ENCODE data around the gene GINS2. TPM values are rescaled to one million over a fixed set of nuclear protein-coding genes. Genes with fewer than 3 reads are reported as not detected.

The GINS2 gene
- total RNA-seq, 1 experiment from 2014 or later = 38.0 TPM

GRCh38 chr16:85679870-85680269 is 8.9 kb downstream of the GINS2 start:
- DNase-seq (ENCODE audit: low spot score) = no peak
- TF ChIP-seq HMGXB4 (CRISPR knock-in tag; IDR thresholded peaks at IDR 0.05) = no peak
- TF ChIP-seq, protein P1, sequence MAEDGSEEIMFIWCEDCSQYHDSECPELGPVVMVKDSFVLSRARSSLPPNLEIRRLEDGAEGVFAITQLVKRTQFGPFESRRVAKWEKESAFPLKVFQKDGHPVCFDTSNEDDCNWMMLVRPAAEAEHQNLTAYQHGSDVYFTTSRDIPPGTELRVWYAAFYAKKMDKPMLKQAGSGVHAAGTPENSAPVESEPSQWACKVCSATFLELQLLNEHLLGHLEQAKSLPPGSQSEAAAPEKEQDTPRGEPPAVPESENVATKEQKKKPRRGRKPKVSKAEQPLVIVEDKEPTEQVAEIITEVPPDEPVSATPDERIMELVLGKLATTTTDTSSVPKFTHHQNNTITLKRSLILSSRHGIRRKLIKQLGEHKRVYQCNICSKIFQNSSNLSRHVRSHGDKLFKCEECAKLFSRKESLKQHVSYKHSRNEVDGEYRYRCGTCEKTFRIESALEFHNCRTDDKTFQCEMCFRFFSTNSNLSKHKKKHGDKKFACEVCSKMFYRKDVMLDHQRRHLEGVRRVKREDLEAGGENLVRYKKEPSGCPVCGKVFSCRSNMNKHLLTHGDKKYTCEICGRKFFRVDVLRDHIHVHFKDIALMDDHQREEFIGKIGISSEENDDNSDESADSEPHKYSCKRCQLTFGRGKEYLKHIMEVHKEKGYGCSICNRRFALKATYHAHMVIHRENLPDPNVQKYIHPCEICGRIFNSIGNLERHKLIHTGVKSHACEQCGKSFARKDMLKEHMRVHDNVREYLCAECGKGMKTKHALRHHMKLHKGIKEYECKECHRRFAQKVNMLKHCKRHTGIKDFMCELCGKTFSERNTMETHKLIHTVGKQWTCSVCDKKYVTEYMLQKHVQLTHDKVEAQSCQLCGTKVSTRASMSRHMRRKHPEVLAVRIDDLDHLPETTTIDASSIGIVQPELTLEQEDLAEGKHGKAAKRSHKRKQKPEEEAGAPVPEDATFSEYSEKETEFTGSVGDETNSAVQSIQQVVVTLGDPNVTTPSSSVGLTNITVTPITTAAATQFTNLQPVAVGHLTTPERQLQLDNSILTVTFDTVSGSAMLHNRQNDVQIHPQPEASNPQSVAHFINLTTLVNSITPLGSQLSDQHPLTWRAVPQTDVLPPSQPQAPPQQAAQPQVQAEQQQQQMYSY (CRISPR knock-in tag; IDR thresholded peaks at IDR 0.05) = no peak
- TF ChIP-seq CREB1 (CRISPR knock-in tag; IDR thresholded peaks at IDR 0.05) = no peak
- TF ChIP-seq ZNF219 (CRISPR knock-in tag; IDR thresholded peaks at IDR 0.05; ENCODE audit: borderline replicate concordance) = no peak
- TF ChIP-seq PRRX2 (CRISPR knock-in tag; IDR thresholded peaks at IDR 0.05) = no peak
- TF ChIP-seq, protein P2, sequence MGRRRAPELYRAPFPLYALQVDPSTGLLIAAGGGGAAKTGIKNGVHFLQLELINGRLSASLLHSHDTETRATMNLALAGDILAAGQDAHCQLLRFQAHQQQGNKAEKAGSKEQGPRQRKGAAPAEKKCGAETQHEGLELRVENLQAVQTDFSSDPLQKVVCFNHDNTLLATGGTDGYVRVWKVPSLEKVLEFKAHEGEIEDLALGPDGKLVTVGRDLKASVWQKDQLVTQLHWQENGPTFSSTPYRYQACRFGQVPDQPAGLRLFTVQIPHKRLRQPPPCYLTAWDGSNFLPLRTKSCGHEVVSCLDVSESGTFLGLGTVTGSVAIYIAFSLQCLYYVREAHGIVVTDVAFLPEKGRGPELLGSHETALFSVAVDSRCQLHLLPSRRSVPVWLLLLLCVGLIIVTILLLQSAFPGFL (CRISPR knock-in tag; IDR thresholded peaks at IDR 0.05; ENCODE audit: borderline replicate concordance) = no peak
- TF ChIP-seq GTF2I (CRISPR knock-in tag; conservative IDR thresholded peaks at IDR 0.05) = no peak
- TF ChIP-seq ETV6 (CRISPR knock-in tag; IDR thresholded peaks at IDR 0.05) = no peak
- Mint-ChIP-seq H3K9me3 (no peaks in the 10 kb centered on the region), H3K27me3 (ENCODE audit: low read depth) (no peaks in the 10 kb centered on the region), H3K36me3 (peaks cover 44% of the 10 kb centered on the region), H3K27ac (0 out of 2 replicates have a peak overlapping the region, but pooled peaks have one; percentile 3), H3K4me3 (no peak overlapping the region), H3K4me1 (peaks cover 2% of the 10 kb centered on the region; the same call in 1 of the 2 replicates)
- ChIA-PET POLR2A (no interaction called here), CTCF (no interaction called here)
- no peak for ATAC-seq

DNA sequence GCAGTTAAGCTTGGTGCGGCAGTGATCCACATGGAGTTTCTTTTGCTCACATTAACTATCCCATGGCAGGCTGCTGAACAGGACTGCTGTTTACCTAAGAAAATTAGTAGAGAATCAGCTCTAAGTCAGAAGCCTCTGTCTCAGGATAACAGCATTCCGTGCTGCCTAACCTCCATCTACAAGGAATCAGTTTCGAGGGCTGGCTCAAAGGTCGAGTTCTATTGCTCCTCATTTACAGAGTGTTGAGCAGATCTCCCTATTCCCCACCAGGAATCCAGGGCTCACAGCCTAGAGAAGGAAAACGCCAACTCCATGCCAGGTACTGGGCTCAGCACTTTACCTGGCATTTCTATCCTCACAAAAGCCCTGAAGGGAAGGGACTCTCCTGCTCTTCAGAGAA is 9.9 kb downstream of the GINS2 start:
- CTCF ChIA-PET = interaction anchor here (0.5 to 6.8 kb wide), 3 partner anchors 20 to 38 kb away, joined by 3 to 75 read pairs (median 5); no protein-coding TSS in a partner anchor
- Mint-ChIP-seq H3K9me3 (no peaks in the 10 kb centered on the region), H3K36me3 (peaks cover 49% of the 10 kb centered on the region), H3K4me1 (peaks cover 2% of the 10 kb centered on the region; the same call in 1 of the 2 replicates), H3K27me3 (ENCODE audit: low read depth) (no peaks in the 10 kb centered on the region), H3K4me3 (no peak overlapping the region), H3K27ac (no peak overlapping the region)
- DNase-seq (ENCODE audit: low spot score) (no peak), ATAC-seq (no peak)
- POLR2A ChIA-PET = no interaction called here
- TF ChIP-seq CTCF (IDR thresholded peaks at IDR 0.05) (no peak), SP1 (CRISPR knock-in tag; conservative IDR thresholded peaks at IDR 0.05) (no peak), SMAD4 (CRISPR knock-in tag; IDR thresholded peaks at IDR 0.05) (no peak), MXD4 (CRISPR knock-in tag; IDR thresholded peaks at IDR 0.05; ENCODE audit: borderline replicate concordance) (no peak)

GRCh38 chr16:85678016-85678415 is 10.7 kb downstream of the GINS2 start:
- peaks cover 42% of the 10 kb centered on the region for H3K36me3 Mint-ChIP-seq
- POLR2A ChIA-PET = no interaction called here
- DNase-seq (ENCODE audit: low spot score) (no peak), ATAC-seq (no peak)
- no peaks in the 10 kb centered on the region for H3K9me3 Mint-ChIP-seq
- no peaks in the 10 kb centered on the region for H3K4me1 Mint-ChIP-seq
- no peak overlapping the region for H3K27ac Mint-ChIP-seq
- no peaks in the 10 kb centered on the region for H3K27me3 Mint-ChIP-seq (ENCODE audit: low read depth)
- H3K4me3 Mint-ChIP-seq = no peak overlapping the region
- CTCF ChIA-PET = interaction anchor here (1.0 to 6.8 kb wide), 2 partner anchors 11 to 39 kb away, joined by 3 to 75 read pairs; no protein-coding TSS in a partner anchor
- TF ChIP-seq, protein P3, sequence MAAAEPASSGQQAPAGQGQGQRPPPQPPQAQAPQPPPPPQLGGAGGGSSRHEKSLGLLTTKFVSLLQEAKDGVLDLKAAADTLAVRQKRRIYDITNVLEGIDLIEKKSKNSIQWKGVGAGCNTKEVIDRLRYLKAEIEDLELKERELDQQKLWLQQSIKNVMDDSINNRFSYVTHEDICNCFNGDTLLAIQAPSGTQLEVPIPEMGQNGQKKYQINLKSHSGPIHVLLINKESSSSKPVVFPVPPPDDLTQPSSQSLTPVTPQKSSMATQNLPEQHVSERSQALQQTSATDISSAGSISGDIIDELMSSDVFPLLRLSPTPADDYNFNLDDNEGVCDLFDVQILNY (CRISPR knock-in tag; IDR thresholded peaks at IDR 0.05) = no peak
- TF ChIP-seq IRF2 (CRISPR knock-in tag; IDR thresholded peaks at IDR 0.05; ENCODE audit: borderline replicate concordance, low read depth) (no peak), ZNF317 (CRISPR knock-in tag; IDR thresholded peaks at IDR 0.05; ENCODE audit: borderline replicate concordance, low read depth) (no peak), SOX15 (CRISPR knock-in tag; IDR thresholded peaks at IDR 0.05) (no peak), GTF2I (CRISPR knock-in tag; conservative IDR thresholded peaks at IDR 0.05) (no peak), ZBTB21 (CRISPR knock-in tag; IDR thresholded peaks at IDR 0.05; ENCODE audit: borderline replicate concordance) (no peak), AR (CRISPR knock-in tag; IDR thresholded peaks at IDR 0.05) (no peak), ZNF232 (CRISPR knock-in tag; IDR thresholded peaks at IDR 0.05) (no peak), ZNF671 (CRISPR knock-in tag; IDR thresholded peaks at IDR 0.05) (no peak), RELA (CRISPR knock-in tag; IDR thresholded peaks at IDR 0.05; ENCODE audit: borderline replicate concordance) (no peak)
